A549 treated with AZD9567 at 1 μM for 4 hours (cell line): ENCODE data around the gene MFF. TPM values are rescaled to one million over a fixed set of nuclear protein-coding genes. Genes with fewer than 3 reads are reported as not detected.

Experiments
- total RNA-seq: library from RNA; stranded (reverse); fragments of 200-300 nt; extraction: Qiagen RNA extraction; gene quantifications from 5 replicates; pipeline ENCODE4 v1.2.3, GENCODE V29; 2022; ENCODE audit not compliant: insufficient read depth

Gene MFF, protein sequence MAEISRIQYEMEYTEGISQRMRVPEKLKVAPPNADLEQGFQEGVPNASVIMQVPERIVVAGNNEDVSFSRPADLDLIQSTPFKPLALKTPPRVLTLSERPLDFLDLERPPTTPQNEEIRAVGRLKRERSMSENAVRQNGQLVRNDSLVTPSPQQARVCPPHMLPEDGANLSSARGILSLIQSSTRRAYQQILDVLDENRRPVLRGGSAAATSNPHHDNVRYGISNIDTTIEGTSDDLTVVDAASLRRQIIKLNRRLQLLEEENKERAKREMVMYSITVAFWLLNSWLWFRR
- 97.1 to 122 TPM (median 99.8 TPM) in 5 replicates for total RNA-seq

DNA sequence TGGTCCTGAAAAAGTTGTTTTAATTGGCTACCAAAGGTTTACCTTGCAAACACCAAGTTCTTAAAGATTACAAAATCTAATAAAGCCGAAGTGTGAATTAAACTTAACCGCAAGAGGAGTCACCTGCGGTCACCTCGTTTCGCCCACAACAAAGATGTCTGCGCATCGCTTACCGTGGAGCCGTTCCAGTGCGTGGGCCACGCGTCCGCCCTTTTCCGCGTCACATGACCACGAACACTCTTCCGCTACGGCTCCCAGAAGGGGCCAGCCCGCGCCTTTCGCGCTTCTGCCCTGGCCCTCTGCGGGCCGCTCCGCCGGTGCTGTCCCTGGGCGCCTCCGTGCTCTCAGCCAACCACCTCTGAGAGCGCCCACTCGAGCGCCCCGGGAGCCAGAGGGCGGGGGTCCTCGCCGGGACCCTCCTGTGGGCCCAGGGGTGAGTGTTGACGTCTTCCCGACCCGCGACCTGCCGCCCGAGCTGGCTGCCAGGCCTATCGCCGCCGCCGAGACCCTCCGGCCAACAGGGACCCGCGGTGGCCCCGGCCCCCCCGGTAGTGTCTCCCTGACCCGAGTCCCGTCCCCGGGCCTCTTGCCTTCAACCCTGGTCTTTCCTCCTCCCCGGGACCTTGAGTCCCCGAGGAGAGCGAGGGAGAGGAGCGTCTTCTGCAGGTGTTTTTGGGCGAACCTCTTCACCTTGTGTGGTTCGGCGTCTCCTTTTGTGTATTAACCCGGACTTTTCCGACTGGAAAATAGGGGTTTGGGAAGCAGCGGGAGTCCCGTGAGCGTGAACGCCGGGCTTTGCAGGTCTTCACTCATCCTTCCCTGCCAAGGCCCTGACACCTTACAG is at the start of gene MFF:
Gene MFF, plus strand, starts transcription at position 257 of the 844 bp plus-strand sequence. CDS start 5,415 bp downstream, outside the sequence.

DNA sequence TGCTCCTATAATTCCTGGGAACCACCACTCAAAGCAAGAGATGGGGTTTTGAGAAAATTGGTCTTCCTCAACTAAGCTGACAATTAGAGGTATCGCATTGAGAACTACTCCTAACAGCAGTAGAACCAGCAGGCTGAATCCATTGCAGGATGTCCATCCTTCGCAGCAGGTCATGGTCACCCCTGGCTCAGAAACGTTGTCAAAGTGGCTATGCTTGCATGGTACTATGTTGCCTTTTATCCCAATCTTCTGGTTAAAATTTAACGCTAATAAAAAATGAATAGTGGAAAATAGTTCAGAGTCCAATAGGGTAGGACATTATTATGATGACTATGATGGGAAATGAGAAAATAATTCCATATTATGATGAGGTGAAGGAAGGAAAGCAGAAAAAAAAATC is 54.0 kb downstream of the MFF start, which contains the start of gene TM4SF20:
Gene TM4SF20, minus strand, starts transcription at position 212 of the 400 bp plus-strand sequence. Its CDS starts 38 bp downstream, at position 174.

DNA sequence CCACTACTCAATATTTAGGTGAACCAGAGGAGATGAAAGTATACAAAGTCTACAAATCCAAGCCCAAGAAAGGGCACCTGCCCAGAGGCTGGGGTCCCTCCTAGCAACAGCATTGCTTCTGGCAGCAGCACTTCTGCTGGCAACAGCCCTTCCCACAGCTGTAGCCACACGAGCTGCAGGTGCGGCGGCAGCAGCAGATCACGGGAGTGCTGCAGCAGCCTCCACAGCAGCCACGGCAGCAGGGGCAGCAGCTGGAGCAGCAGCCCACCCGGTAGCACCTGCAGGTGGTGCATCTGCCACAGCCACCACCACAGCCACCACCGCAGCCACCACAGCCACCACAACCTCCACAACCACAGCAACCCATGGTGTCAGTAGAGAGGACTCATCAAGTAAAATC is 62.5 kb downstream of the MFF start, which contains the start of gene SCYGR1:
Gene SCYGR1, minus strand, starts transcription at position 367 of the 400 bp plus-strand sequence. Its CDS starts 0 bp downstream, at position 367.

Other genes starting within 250 kb of the MFF start
- 1.2 to 2.1 TPM (median 1.7 TPM) in 5 replicates for gene COL4A4, start 161.0 kb upstream of the MFF start, total RNA-seq
- 0.33 to 1.7 TPM (median 0.94 TPM) in 5 replicates for gene COL4A3, start 160.6 kb upstream of the MFF start, total RNA-seq
- 5.8 to 11.8 TPM (median 8.4 TPM) in 5 replicates for gene TM4SF20, start 54.1 kb downstream of the MFF start, total RNA-seq
- gene SCYGR1, start 62.7 kb downstream of the MFF start, total RNA-seq = not detected in 5 replicates
- 111 to 145 TPM (median 116 TPM) in 5 replicates for gene AGFG1, start 146.9 kb downstream of the MFF start, total RNA-seq